Type B pancreatic cell (in vitro differentiated cells): ENCODE measurements around the gene SGF29. TPM values are rescaled to one million over a fixed set of nuclear protein-coding genes. Genes with fewer than 3 reads are reported as not detected.

Source experiments
- DNase-seq: peaks from one replicate; pipeline ENCODE4 v3.0.0; 2021; ENCODE audit warnings: mixed read lengths; ENCODE audit not compliant: unreplicated experiment; ENCODE audit errors: extremely low spot score
- H3K27ac Mint-ChIP-seq: 2 replicates; pipeline ENCODE4 v1.8.0; 2021; ENCODE audit warnings: mild to moderate bottlenecking, mixed read lengths
- H3K27me3 Mint-ChIP-seq: 2 replicates; pipeline ENCODE4 v1.8.0; 2021; ENCODE audit warnings: mixed read lengths
- H3K36me3 Mint-ChIP-seq: 2 replicates; pipeline ENCODE4 v1.8.0; 2021; ENCODE audit warnings: mixed read lengths
- H3K4me1 Mint-ChIP-seq: one replicate; pipeline ENCODE4 v1.8.0; 2021; ENCODE audit warnings: mixed read lengths; ENCODE audit not compliant: unreplicated experiment
- H3K4me3 Mint-ChIP-seq: 2 replicates; pipeline ENCODE4 v1.8.0; 2021; ENCODE audit warnings: mild to moderate bottlenecking, mixed read lengths
- H3K9me3 Mint-ChIP-seq: 2 replicates; pipeline ENCODE4 v1.8.0; 2021; ENCODE audit warnings: mixed read lengths
- total RNA-seq: library from RNA; stranded (reverse); gene quantifications from 2 replicates; pipeline ENCODE4 v1.2.1, GENCODE V29; 2021; ENCODE audit warnings: low replicate concordance
- TF ChIP-seq, protein P1 (sequence below): fragments of 200-600 bp; sonication (generic); conservative IDR thresholded peaks from 2 replicates; pipeline ENCODE4 v1.5.0; 2021; ENCODE audit warnings: antibody characterized with exemption, mild to moderate bottlenecking

Gene SGF29
- total RNA-seq, 1 donor from 2014 or later = 29.6 TPM

DNA sequence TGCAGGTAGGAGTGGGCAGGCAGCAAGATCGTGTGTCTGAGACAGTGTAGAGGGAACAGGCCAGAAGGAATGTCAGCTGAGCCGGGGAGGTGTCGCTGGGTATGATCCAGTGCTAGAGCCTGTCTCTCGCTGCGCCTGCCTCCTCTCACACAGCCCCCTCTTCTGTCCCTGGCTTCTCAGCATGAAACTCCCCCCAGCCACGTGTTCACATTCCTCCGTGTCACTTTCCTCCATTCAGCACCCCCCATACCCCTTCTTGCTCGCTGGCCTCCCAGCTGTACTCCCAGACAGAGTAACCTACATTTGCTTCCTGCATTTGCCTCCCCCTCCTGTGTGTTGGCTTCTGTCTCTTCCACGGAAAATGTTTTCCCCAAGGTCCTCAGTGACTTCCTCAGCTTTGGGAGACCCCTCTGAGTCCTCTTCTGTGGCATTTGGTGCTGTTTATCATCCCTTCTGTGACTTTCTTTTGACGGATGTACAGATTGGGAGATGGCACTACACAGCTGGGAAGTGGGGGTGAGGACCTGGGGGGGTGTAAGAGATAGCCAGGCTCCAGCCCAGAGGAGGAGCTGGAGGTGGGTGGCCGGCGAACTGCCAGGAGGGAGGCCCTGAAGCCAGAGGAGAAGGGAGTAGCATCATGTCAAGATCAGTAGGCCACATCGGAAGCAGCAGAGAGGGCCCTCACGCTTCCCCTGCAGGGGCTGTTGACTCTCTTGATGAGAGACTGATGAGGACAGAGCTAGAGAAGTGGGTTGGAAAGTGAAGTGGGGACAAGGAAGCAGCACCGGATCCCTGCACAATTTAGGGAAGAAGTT is 19.2 kb downstream of the SGF29 start:
- no peak for DNase-seq

GRCh38 chr16:28573738-28574718 is 20.3 kb downstream of the SGF29 start:
- TF ChIP-seq, protein P1, sequence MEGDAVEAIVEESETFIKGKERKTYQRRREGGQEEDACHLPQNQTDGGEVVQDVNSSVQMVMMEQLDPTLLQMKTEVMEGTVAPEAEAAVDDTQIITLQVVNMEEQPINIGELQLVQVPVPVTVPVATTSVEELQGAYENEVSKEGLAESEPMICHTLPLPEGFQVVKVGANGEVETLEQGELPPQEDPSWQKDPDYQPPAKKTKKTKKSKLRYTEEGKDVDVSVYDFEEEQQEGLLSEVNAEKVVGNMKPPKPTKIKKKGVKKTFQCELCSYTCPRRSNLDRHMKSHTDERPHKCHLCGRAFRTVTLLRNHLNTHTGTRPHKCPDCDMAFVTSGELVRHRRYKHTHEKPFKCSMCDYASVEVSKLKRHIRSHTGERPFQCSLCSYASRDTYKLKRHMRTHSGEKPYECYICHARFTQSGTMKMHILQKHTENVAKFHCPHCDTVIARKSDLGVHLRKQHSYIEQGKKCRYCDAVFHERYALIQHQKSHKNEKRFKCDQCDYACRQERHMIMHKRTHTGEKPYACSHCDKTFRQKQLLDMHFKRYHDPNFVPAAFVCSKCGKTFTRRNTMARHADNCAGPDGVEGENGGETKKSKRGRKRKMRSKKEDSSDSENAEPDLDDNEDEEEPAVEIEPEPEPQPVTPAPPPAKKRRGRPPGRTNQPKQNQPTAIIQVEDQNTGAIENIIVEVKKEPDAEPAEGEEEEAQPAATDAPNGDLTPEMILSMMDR = no peak
- Mint-ChIP-seq H3K4me3 (no peak overlapping the region), H3K4me1 (peaks cover 22% of the 10 kb centered on the region), H3K27me3 (no peaks in the 10 kb centered on the region), H3K27ac (no peak overlapping the region), H3K36me3 (peaks cover 7% of the 10 kb centered on the region), H3K9me3 (no peaks in the 10 kb centered on the region)
- DNase-seq = no peak

More for the DNA sequence above, 19.2 kb downstream of the SGF29 start:
- Mint-ChIP-seq H3K4me1 (peaks cover 22% of the 10 kb centered on the region), H3K27ac (peak overlapping the region; percentile 11), H3K4me3 (peak overlapping the region; percentile 31), H3K9me3 (no peaks in the 10 kb centered on the region), H3K27me3 (no peaks in the 10 kb centered on the region), H3K36me3 (peaks cover 4% of the 10 kb centered on the region)
- TF ChIP-seq, protein P1 = no peak

DNA sequence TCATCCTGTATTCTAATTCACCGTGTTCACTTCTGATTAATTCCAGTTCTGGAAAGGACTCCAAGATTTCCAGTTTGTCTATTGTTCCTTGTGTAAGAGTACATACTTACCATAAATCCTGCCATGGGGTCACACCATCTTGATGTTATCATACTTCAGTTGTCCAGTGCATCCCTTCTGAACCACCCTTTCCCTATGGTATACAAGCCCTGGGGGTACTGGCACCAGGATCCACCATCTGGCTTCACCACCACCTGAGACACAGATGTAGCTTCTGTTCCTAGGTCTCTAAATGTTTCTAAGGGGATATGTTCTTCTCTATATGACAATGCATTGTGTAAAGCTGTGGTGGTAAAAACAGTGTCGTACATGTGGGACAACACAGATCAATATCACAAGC is 21.2 kb downstream of the SGF29 start:
- Mint-ChIP-seq H3K36me3 (peaks cover 5% of the 10 kb centered on the region), H3K4me1 (peaks cover 22% of the 10 kb centered on the region), H3K4me3 (no peak overlapping the region), H3K9me3 (no peaks in the 10 kb centered on the region), H3K27ac (no peak overlapping the region), H3K27me3 (no peaks in the 10 kb centered on the region)
- DNase-seq = no peak
- TF ChIP-seq, protein P1 = no peak

GRCh38 chr16:28575446-28576109 is 21.9 kb downstream of the SGF29 start:
- Mint-ChIP-seq H3K9me3 (no peaks in the 10 kb centered on the region), H3K27me3 (no peaks in the 10 kb centered on the region), H3K36me3 (peaks cover 5% of the 10 kb centered on the region), H3K4me1 (peaks cover 22% of the 10 kb centered on the region), H3K4me3 (no peak overlapping the region), H3K27ac (no peak overlapping the region)
- DNase-seq = no peak
- TF ChIP-seq, protein P1 = no peak

- Mint-ChIP-seq H3K27me3 (no peaks in the 10 kb centered on the region), H3K4me1 (no peaks in the 10 kb centered on the region), H3K4me3 (no peak overlapping the region), H3K27ac (no peak overlapping the region), H3K9me3 (no peaks in the 10 kb centered on the region), H3K36me3 (peaks cover 21% of the 10 kb centered on the region)
- TF ChIP-seq, protein P1 = no peak
- DNase-seq = no peak
Observed at GRCh38 chr16:28580726-28581315, 27.1 kb downstream of the SGF29 start.
